Gastrocnemius medialis (tissue), 4 donors: ENCODE results near the gene COQ8A. TPM values are rescaled to one million over a fixed set of nuclear protein-coding genes. Genes with fewer than 3 reads are reported as not detected.

Experiments
- ATAC-seq, 2 donors: fragments of 150-250 bp; one replicate each; pipeline ENCODE4 v1.9.1; 2016
- DNase-seq, 2 donors: peaks; one replicate each; pipeline ENCODE4 v3.0.0-alpha.2; 2019
- H3K27ac ChIP-seq, 4 donors: fragments of 200-600 bp; sonication (generic); 1 replicate in 1 of 4; 2 replicates in 3 of 4; pipeline ENCODE4 v1.5.1; 2016 to 2018; ENCODE audit warnings: mild to moderate bottlenecking in 2 of 4, moderate library complexity in 1 of 4
- H3K27me3 ChIP-seq, 3 donors: fragments of 200-600 bp; sonication (generic) in 2 of 3; 1 replicate in 1 of 3; 2 replicates in 2 of 3; pipeline versions ENCODE4 v1.5.1 to v1.6.0; 2016 to 2019; ENCODE audit warnings: mild to moderate bottlenecking in 1 of 3, moderate library complexity in 1 of 3
- H3K36me3 ChIP-seq, 2 donors: fragments of 200-600 bp; sonication (generic) in 1 of 2; one replicate each; pipeline ENCODE4 v1.5.1; 2017 to 2018
- H3K4me1 ChIP-seq, 2 donors: fragments of 200-600 bp; sonication (generic) in 1 of 2; one replicate each; pipeline ENCODE4 v1.5.1; 2016 to 2017; ENCODE audit warnings: mild to moderate bottlenecking in 2 of 2
- H3K4me3 ChIP-seq, 4 donors: fragments of 200-600 bp; sonication (generic) in 3 of 4; 1 replicate in 1 of 4; 2 replicates in 3 of 4; pipeline ENCODE4 v1.5.1; 2016 to 2019; ENCODE audit warnings: mild to moderate bottlenecking in 2 of 4
- H3K9me3 ChIP-seq, 3 donors: fragments of 200-600 bp; sonication (generic) in 2 of 3; 1 replicate in 1 of 3; 2 replicates in 2 of 3; pipeline ENCODE4 v1.5.1; 2016 to 2019
- POLR2A ChIP-seq, 2 donors: fragments of 450-650 bp; IDR thresholded peaks; one replicate each; pipeline ENCODE4 v1.6.1; 2017; ENCODE audit warnings: antibody characterized with exemption in 2 of 2, mild to moderate bottlenecking in 2 of 2, moderate library complexity in 2 of 2
- in situ Hi-C, 4 donors: fragments of 200-750 bp; cut with MboI; loops; one replicate each; pipeline versions ENCODE4 v1.15.0 to v1.8.0; 2017; ENCODE audit warnings: low sequenced_read_pairs in 4 of 4
- intact Hi-C: fragments of 100-400 bp; cut with DNase I; formaldehyde crosslinking; loops from one replicate; pipeline ENCODE4 v1.15.1; 2023; ENCODE audit warnings: low total_unique reads
- total RNA-seq, 4 donors: library from RNA; depleted of rRNA; stranded (reverse); fragments of >200 nt; gene quantifications; one replicate each; pipeline versions ENCODE4 v1.1.0 to v1.2.3, GENCODE V29; 2016
- TF ChIP-seq, protein P1 (sequence below), 5 experiments: fragments of 450-650 bp in 3 of 5; fragments of 200-600 bp in 2 of 5; sonication (generic) in 2 of 5; IDR thresholded peaks in 4 of 5; conservative IDR thresholded peaks in 1 of 5; 1 replicate in 4 of 5; 2 replicates in 1 of 5; pipeline ENCODE4 v1.5.1; 2016 to 2019; ENCODE audit warnings: antibody characterized with exemption in 5 of 5, mild to moderate bottlenecking in 3 of 5, moderate library complexity in 3 of 5

Gene COQ8A
- total RNA-seq, 4 donors from 2014 or later: 950 to 2,403 (median 1,384) TPM

DNA sequence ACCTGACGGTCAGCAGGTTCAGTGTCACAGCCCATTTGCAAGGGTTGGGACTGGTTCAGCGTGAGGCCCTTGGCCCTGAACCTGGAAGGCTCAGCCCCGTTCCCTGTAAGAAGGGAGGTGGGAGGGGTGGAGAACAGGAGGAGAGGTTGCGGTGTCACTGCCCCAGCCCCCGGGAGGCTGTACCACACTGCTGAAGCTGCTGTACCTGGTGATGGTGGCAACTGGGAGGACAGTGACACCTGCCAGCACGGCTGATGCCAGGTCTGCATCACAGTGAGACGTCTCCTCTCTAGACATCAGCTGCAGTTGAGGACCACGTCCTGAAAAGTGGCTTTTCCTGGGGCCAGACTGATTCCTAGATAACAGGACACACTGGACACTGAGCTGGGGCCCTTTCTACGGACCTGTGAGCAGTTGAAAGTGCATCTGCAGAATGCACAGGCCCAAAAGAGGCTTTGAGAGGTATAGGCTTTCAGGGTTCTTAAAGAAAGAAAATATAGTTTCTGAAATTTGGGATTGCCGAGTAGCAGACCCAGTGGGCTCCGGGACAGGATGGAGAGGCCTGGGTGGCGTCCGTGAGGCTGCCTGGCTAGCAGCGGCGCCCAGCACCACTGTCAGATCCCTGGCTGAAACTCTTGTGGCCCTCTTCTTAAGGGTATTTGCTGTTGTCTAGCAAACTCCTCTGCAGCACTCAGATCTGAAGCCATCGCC is 47.7 kb downstream of the COQ8A start:
- Histone ChIP-seq H3K27me3 (no peaks in the 10 kb centered on the region), H3K36me3 (peaks cover 0 to 50% of the 10 kb centered on the region in 2 donors), H3K4me3 (no peak overlapping the region), H3K9me3 (no peaks in the 10 kb centered on the region), H3K27ac (peak overlapping the region; percentile 89 to 99 (median 99)), H3K4me1 (peaks cover 59 to 70% of the 10 kb centered on the region in 2 donors)
- ATAC-seq: peak in 1 of 2 donors; percentile 2
- intact Hi-C loops (loop anchor here (10.0 kb wide), 1 partner anchor 327 kb away; the partner anchor contains the start of gene CDC42BPA), in situ Hi-C loops (no loop called here)
- DNase-seq: peak; percentile 27 to 66
- TF ChIP-seq, protein P1, sequence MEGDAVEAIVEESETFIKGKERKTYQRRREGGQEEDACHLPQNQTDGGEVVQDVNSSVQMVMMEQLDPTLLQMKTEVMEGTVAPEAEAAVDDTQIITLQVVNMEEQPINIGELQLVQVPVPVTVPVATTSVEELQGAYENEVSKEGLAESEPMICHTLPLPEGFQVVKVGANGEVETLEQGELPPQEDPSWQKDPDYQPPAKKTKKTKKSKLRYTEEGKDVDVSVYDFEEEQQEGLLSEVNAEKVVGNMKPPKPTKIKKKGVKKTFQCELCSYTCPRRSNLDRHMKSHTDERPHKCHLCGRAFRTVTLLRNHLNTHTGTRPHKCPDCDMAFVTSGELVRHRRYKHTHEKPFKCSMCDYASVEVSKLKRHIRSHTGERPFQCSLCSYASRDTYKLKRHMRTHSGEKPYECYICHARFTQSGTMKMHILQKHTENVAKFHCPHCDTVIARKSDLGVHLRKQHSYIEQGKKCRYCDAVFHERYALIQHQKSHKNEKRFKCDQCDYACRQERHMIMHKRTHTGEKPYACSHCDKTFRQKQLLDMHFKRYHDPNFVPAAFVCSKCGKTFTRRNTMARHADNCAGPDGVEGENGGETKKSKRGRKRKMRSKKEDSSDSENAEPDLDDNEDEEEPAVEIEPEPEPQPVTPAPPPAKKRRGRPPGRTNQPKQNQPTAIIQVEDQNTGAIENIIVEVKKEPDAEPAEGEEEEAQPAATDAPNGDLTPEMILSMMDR (IDR thresholded peaks at IDR 0.05 in 4 of 5, conservative IDR thresholded peaks at IDR 0.05 in 1 of 5): no peak
- TF ChIP-seq POLR2A (IDR thresholded peaks at IDR 0.05): no peak

DNA sequence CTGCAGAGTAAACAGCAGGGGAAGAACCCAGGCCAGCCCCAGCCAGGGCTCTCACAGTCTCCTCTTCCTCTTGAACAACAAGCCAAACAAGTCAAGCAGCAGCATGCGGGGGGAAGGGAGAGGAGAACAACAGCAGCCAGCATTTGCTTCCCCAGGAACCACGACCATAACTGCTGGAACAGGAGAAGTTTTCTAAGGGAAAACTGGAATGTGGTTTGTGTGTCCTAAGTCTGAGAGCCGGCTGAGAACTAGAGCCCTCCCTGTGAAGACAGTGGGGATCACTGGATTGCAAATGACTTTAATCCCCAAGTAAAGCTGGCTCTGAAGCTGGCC is 48.2 kb downstream of the COQ8A start:
- no peak for TF ChIP-seq POLR2A (IDR thresholded peaks at IDR 0.05)
- TF ChIP-seq, protein P1 (IDR thresholded peaks at IDR 0.05 in 4 of 5, conservative IDR thresholded peaks at IDR 0.05 in 1 of 5): no peak
- Histone ChIP-seq H3K27ac (peak overlapping the region; percentile 89 to 99 (median 99)), H3K36me3 (peaks cover 0 to 45% of the 10 kb centered on the region in 2 donors), H3K9me3 (no peaks in the 10 kb centered on the region), H3K4me1 (peaks cover 54 to 65% of the 10 kb centered on the region in 2 donors), H3K27me3 (no peaks in the 10 kb centered on the region), H3K4me3 (no peak overlapping the region)
- in situ Hi-C loops (no loop called here), intact Hi-C loops (loop anchor here (10.0 kb wide), 1 partner anchor 327 kb away; the partner anchor contains the start of gene CDC42BPA)
- DNase-seq (peak; percentile 27 to 42), ATAC-seq (no peak)

DNA sequence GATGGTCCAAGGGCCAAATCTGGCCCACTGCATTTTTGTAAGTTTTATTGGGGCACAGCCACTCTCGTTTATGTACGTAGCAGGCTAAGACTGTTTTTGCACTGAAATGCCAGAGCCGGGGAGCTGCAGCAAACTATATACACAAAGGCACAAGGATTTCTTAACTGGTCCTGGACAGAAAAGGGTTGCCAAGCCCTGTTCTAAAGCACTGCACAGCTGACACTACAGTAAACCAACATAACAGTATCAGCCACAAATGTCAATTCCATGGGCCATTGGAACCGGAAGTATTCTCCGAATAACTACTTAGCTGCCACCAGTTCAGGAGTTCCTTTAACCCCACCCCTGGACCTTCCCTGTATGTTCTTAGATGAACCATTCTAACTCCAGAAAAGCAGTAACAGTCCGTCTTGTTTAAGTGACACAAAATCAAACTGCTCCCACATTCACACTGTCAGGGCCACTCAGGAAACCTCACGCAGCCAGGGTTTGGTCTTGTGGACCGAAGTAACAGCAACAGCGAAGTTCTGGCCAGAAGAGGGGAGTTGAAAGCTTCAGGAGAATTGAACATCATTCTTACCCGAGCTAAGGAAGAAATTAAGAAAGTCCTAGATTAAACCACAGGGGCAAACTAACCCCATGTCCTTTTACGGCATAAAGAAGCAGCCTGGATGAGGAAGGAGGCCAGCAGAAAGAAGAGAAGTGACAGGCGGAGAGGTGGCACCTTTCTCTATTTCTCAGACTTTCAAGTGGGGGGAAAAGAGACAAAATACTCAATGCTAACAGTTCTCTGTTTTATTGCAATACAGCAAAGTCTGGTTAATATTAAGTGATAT is 49.2 kb downstream of the COQ8A start:
- ATAC-seq: peak; percentile 15 to 23
- Histone ChIP-seq H3K27me3 (no peaks in the 10 kb centered on the region), H3K36me3 (peaks cover 0 to 35% of the 10 kb centered on the region in 2 donors), H3K4me3 (no peak overlapping the region), H3K27ac (peak overlapping the region; percentile 89 to 99 (median 99)), H3K9me3 (no peaks in the 10 kb centered on the region), H3K4me1 (peaks cover 44 to 55% of the 10 kb centered on the region in 2 donors)
- TF ChIP-seq, protein P1 (IDR thresholded peaks at IDR 0.05 in 4 of 5, conservative IDR thresholded peaks at IDR 0.05 in 1 of 5): no peak
- TF ChIP-seq POLR2A (IDR thresholded peaks at IDR 0.05): no peak
- in situ Hi-C loops: no loop called here
- peak; percentile 11 to 38 for DNase-seq
- intact Hi-C loops: loop anchor here (10.0 kb wide), 1 partner anchor 325 kb away; the partner anchor contains the start of gene CDC42BPA

DNA sequence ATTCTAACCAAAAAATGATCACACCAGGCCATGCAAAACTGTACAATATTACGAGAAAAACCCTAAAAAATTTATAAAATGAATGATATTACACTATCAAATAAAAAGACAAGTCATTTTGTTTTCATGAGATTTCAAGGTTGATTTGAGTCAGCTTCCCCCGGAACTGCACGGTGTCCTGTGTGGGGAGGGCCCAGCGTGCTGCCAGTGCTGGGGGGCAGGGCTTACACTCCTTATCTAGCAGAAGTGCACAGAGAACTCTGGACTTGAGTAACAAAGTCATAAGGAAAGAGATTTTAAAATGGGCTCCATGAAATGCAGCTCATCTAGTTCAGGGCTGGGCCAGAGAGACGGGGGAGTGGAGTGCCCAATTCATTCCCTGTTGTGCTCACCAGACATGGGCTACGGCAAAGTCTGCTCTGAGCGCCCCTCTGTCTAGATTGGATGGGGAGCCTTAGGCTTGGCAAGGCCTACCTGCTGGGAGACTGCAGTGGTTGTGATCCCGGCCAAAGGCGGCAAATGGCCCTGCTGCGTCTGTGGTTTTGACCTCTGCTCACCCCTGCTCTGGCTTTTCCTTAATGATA is 50.1 kb downstream of the COQ8A start:
- H3K4me1 ChIP-seq: peaks cover 40 to 47% of the 10 kb centered on the region in 2 donors
- intact Hi-C loops: loop anchor here (10.0 kb wide), 1 partner anchor 445 kb away; no protein-coding TSS in a partner anchor
- peak; percentile 26 to 36 for ATAC-seq
- DNase-seq: peak; percentile 41 to 65
- peaks cover 0 to 26% of the 10 kb centered on the region in 2 donors for H3K36me3 ChIP-seq
- H3K27ac ChIP-seq: peak overlapping the region; percentile 89 to 99 (median 99)
- H3K27me3 ChIP-seq: no peaks in the 10 kb centered on the region
- no peak for TF ChIP-seq POLR2A (IDR thresholded peaks at IDR 0.05)
- TF ChIP-seq, protein P1 (IDR thresholded peaks at IDR 0.05 in 4 of 5, conservative IDR thresholded peaks at IDR 0.05 in 1 of 5): no peak
- no peak overlapping the region for H3K4me3 ChIP-seq
- no peaks in the 10 kb centered on the region for H3K9me3 ChIP-seq
- in situ Hi-C loops: no loop called here
